ENCODE measurements around the gene PCK1. TPM values are rescaled to one million over a fixed set of nuclear protein-coding genes. Genes with fewer than 3 reads are reported as not detected.

Gene PCK1
- total and polyA plus RNA-seq, 3 experiments from 2014 or later: not detected

GRCh38 chr20:57595041-57596030, 34.4 kb downstream of the PCK1 start:
- no peaks in the 10 kb centered on the region for H3K27me3 ChIP-seq (ENCODE audit: insufficient read depth, low read length, poor library complexity, severe bottlenecking)
- Mint-ChIP-seq H3K9me3 (no peaks in the 10 kb centered on the region), H3K27ac (peak overlapping the region in 1 of 8 donors; percentile 17), H3K36me3 (no peaks in the 10 kb centered on the region), H3K4me1 (peaks cover 0 to 18% (median 4%) of the 10 kb centered on the region in 3 donors), H3K4me3 (no peak overlapping the region), H3K27me3 (peaks cover 0 to 9% of the 10 kb centered on the region in 2 donors)
- no peak for DNase-seq
- ChIA-PET POLR2A (no interaction called here), CTCF (interaction anchor here (0.8 to 9.5 kb wide), 19 partner anchors 11 to 1045 kb away, joined by 3 to 92 read pairs (median 7); partner anchors contain the start of gene ZBP1)
- no peak overlapping the region for H3K27ac ChIP-seq (ENCODE audit: low read depth, low read length)
- peaks cover 7% of the 10 kb centered on the region for H3K4me1 ChIP-seq (ENCODE audit: insufficient read depth, low read length)
- no peaks in the 10 kb centered on the region for H3K9me3 ChIP-seq (ENCODE audit: low read length)
- H3K4me3 ChIP-seq (ENCODE audit: low read length): no peak overlapping the region
- H3K36me3 ChIP-seq (ENCODE audit: insufficient read depth, low read length): no peaks in the 10 kb centered on the region

GRCh38 chr20:57596358-57596757, 35.4 kb downstream of the PCK1 start:
- peak overlapping the region in 1 of 7 donors; percentile 15 for H3K4me3 Mint-ChIP-seq
- no peaks in the 10 kb centered on the region for H3K9me3 ChIP-seq (ENCODE audit: low read length)
- H3K9me3 Mint-ChIP-seq: no peaks in the 10 kb centered on the region
- H3K27me3 ChIP-seq (ENCODE audit: insufficient read depth, low read length, poor library complexity, severe bottlenecking): no peaks in the 10 kb centered on the region
- H3K36me3 Mint-ChIP-seq: no peaks in the 10 kb centered on the region
- peaks cover 0 to 8% of the 10 kb centered on the region in 2 donors for H3K27me3 Mint-ChIP-seq
- DNase-seq: no peak
- ChIA-PET CTCF (interaction anchor here (0.8 to 9.5 kb wide), 20 partner anchors 10 to 1048 kb away, joined by 3 to 92 read pairs (median 6); partner anchors contain the start of genes PMEPA1 and ZBP1), POLR2A (no interaction called here)
- peaks cover 0 to 20% (median 5%) of the 10 kb centered on the region in 3 donors for H3K4me1 Mint-ChIP-seq
- no peak overlapping the region for H3K27ac ChIP-seq (ENCODE audit: low read depth, low read length)
- H3K27ac Mint-ChIP-seq: no peak overlapping the region
- peaks cover 7% of the 10 kb centered on the region for H3K4me1 ChIP-seq (ENCODE audit: insufficient read depth, low read length)
- H3K4me3 ChIP-seq (ENCODE audit: low read length): no peak overlapping the region
- no peaks in the 10 kb centered on the region for H3K36me3 ChIP-seq (ENCODE audit: insufficient read depth, low read length)

GRCh38 chr20:57596998-57597939, 36.4 kb downstream of the PCK1 start:
- peak overlapping the region in 2 of 7 donors; percentile 8 to 11 for H3K4me3 Mint-ChIP-seq
- H3K4me3 ChIP-seq (ENCODE audit: low read length): peak overlapping the region; percentile 34
- peak overlapping the region in 1 of 8 donors; percentile 35 for H3K27ac Mint-ChIP-seq
- no peaks in the 10 kb centered on the region for H3K27me3 ChIP-seq (ENCODE audit: insufficient read depth, low read length, poor library complexity, severe bottlenecking)
- H3K36me3 ChIP-seq (ENCODE audit: insufficient read depth, low read length): no peaks in the 10 kb centered on the region
- CTCF ChIA-PET: interaction anchor here (0.6 to 9.5 kb wide), 28 partner anchors 10 to 1049 kb away, joined by 3 to 92 read pairs (median 4); partner anchors contain the start of genes PMEPA1 and ZBP1
- peak; percentile 68 to 80 (median 74) for DNase-seq
- POLR2A ChIA-PET: no interaction called here
- peaks cover 0 to 10% of the 10 kb centered on the region in 2 donors for H3K27me3 Mint-ChIP-seq
- H3K4me1 ChIP-seq (ENCODE audit: insufficient read depth, low read length): peaks cover 7% of the 10 kb centered on the region
- no peaks in the 10 kb centered on the region for H3K36me3 Mint-ChIP-seq
- no peaks in the 10 kb centered on the region for H3K9me3 ChIP-seq (ENCODE audit: low read length)
- peaks cover 0 to 26% (median 5%) of the 10 kb centered on the region in 3 donors for H3K4me1 Mint-ChIP-seq
- H3K9me3 Mint-ChIP-seq: no peaks in the 10 kb centered on the region
- H3K27ac ChIP-seq (ENCODE audit: low read depth, low read length): no peak overlapping the region

- no peak overlapping the region for H3K27ac ChIP-seq (ENCODE audit: low read depth, low read length)
- no peaks in the 10 kb centered on the region for H3K27me3 ChIP-seq (ENCODE audit: insufficient read depth, low read length, poor library complexity, severe bottlenecking)
- H3K9me3 ChIP-seq (ENCODE audit: low read length): no peaks in the 10 kb centered on the region
- peaks cover 7% of the 10 kb centered on the region for H3K4me1 ChIP-seq (ENCODE audit: insufficient read depth, low read length)
- Mint-ChIP-seq H3K27me3 (peaks cover 0 to 12% of the 10 kb centered on the region in 2 donors), H3K4me1 (peaks cover 0 to 31% (median 6%) of the 10 kb centered on the region in 3 donors), H3K9me3 (no peaks in the 10 kb centered on the region), H3K36me3 (no peaks in the 10 kb centered on the region), H3K4me3 (no peak overlapping the region), H3K27ac (peak overlapping the region in 2 of 8 donors; percentile 24 to 29)
- H3K4me3 ChIP-seq (ENCODE audit: low read length): no peak overlapping the region
- no peaks in the 10 kb centered on the region for H3K36me3 ChIP-seq (ENCODE audit: insufficient read depth, low read length)
- ChIA-PET CTCF (interaction anchor here (1.0 to 9.5 kb wide), 10 partner anchors 10 to 594 kb away, joined by 3 to 92 read pairs (median 4); partner anchors contain the start of genes PMEPA1 and ZBP1), POLR2A (interaction anchor here (1.2 kb wide), 1 partner anchor 20 kb away, joined by 3 read pairs; no protein-coding TSS in a partner anchor)
- DNase-seq: no peak
Observed at GRCh38 chr20:57598060-57598459, 37.1 kb downstream of the PCK1 start.

GRCh38 chr20:57598491-57598890, 37.6 kb downstream of the PCK1 start:
- H3K9me3 Mint-ChIP-seq: no peaks in the 10 kb centered on the region
- no peak overlapping the region for H3K27ac ChIP-seq (ENCODE audit: low read depth, low read length)
- ChIA-PET CTCF (interaction anchor here (1.0 to 9.5 kb wide), 9 partner anchors 21 to 594 kb away, joined by 3 to 92 read pairs (median 5); partner anchors contain the start of genes PMEPA1 and ZBP1), POLR2A (interaction anchor here (1.2 kb wide), 1 partner anchor 20 kb away, joined by 3 read pairs; no protein-coding TSS in a partner anchor)
- H3K9me3 ChIP-seq (ENCODE audit: low read length): no peaks in the 10 kb centered on the region
- H3K36me3 Mint-ChIP-seq: no peaks in the 10 kb centered on the region
- H3K4me1 Mint-ChIP-seq: peaks cover 0 to 34% (median 11%) of the 10 kb centered on the region in 3 donors
- no peak overlapping the region for H3K4me3 ChIP-seq (ENCODE audit: low read length)
- H3K27ac Mint-ChIP-seq: peak overlapping the region in 2 of 8 donors; percentile 29 to 55
- peaks cover 0 to 12% of the 10 kb centered on the region in 2 donors for H3K27me3 Mint-ChIP-seq
- peaks cover 7% of the 10 kb centered on the region for H3K4me1 ChIP-seq (ENCODE audit: insufficient read depth, low read length)
- no peak for DNase-seq
- no peak overlapping the region for H3K4me3 Mint-ChIP-seq
- no peaks in the 10 kb centered on the region for H3K36me3 ChIP-seq (ENCODE audit: insufficient read depth, low read length)
- no peaks in the 10 kb centered on the region for H3K27me3 ChIP-seq (ENCODE audit: insufficient read depth, low read length, poor library complexity, severe bottlenecking)

- POLR2A ChIA-PET: no interaction called here
- Mint-ChIP-seq H3K36me3 (peaks cover 0 to 9% (median 3%) of the 10 kb centered on the region in 3 donors), H3K27me3 (peaks cover 0 to 10% of the 10 kb centered on the region in 2 donors), H3K27ac (peak overlapping the region in 5 of 8 donors; percentile 27 to 63 (median 42)), H3K9me3 (no peaks in the 10 kb centered on the region), H3K4me3 (no peak overlapping the region), H3K4me1 (peaks cover 16 to 48% (median 23%) of the 10 kb centered on the region in 3 donors)
- no peaks in the 10 kb centered on the region for H3K9me3 ChIP-seq (ENCODE audit: low read length)
- no peaks in the 10 kb centered on the region for H3K27me3 ChIP-seq (ENCODE audit: insufficient read depth, low read length, poor library complexity, severe bottlenecking)
- DNase-seq: no peak
- no peak overlapping the region for H3K4me3 ChIP-seq (ENCODE audit: low read length)
- CTCF ChIA-PET: interaction anchor here (1.5 to 9.5 kb wide), 4 partner anchors 18 to 610 kb away, joined by 3 to 92 read pairs (median 5); partner anchors contain the start of gene ZBP1
- peaks cover 22% of the 10 kb centered on the region for H3K4me1 ChIP-seq (ENCODE audit: insufficient read depth, low read length)
- H3K27ac ChIP-seq (ENCODE audit: low read depth, low read length): no peak overlapping the region
- H3K36me3 ChIP-seq (ENCODE audit: insufficient read depth, low read length): no peaks in the 10 kb centered on the region
Observed at GRCh38 chr20:57600320-57601210, 39.7 kb downstream of the PCK1 start.
